Lower leg skin (tissue), 4 donors: Measurements from ENCODE around the gene TFF2. TPM values are rescaled to one million over a fixed set of nuclear protein-coding genes. Genes with fewer than 3 reads are reported as not detected.

Source experiments
- DNase-seq, 2 donors: peaks; one replicate each; pipeline ENCODE4 v3.0.0-alpha.2; 2019; ENCODE audit warnings: low spot score in 2 of 2
- H3K4me3 ChIP-seq: fragments of 200-600 bp; sonication (generic); 2 replicates; pipeline ENCODE4 v1.5.1; 2017; ENCODE audit warnings: mild to moderate bottlenecking, low read depth; ENCODE audit not compliant: poor library complexity, severe bottlenecking
- CTCF ChIP-seq, 3 donors: fragments of 450-650 bp; IDR thresholded peaks; one replicate each; pipeline ENCODE4 v1.5.1; 2016; ENCODE audit warnings: antibody characterized with exemption in 3 of 3, mild to moderate bottlenecking in 3 of 3, moderate library complexity in 2 of 3
- POLR2A ChIP-seq, 2 donors: fragments of 450-650 bp; IDR thresholded peaks; one replicate each; pipeline ENCODE4 v1.6.1; 2016 to 2017; ENCODE audit warnings: antibody characterized with exemption in 2 of 2, mild to moderate bottlenecking in 1 of 2, moderate library complexity in 1 of 2
- WGBS, 2 donors: methylation state at CpG; one replicate each; pipeline ENCODE4 v1.1.5; 2018; 5-methylcytosine and 5-hydroxymethylcytosine counted together
- intact Hi-C: fragments of 100-400 bp; cut with DNase I; formaldehyde crosslinking; loops from one replicate; pipeline ENCODE4 v1.15.0; 2023; ENCODE audit warnings: low total_unique reads
- total RNA-seq, 4 donors: library from RNA; depleted of rRNA; stranded (reverse); fragments of >200 nt; gene quantifications; one replicate each; pipeline ENCODE4 v1.1.0, GENCODE V29; 2016

TFF2 gene
- total RNA-seq, 4 donors from 2014 or later, result not detected

- peak in 1 of 2 donors; percentile 23 for DNase-seq
- WGBS, 2 donors, result 91 to 100% methylated on average over 2 of the region's 2 CpGs
- H3K4me3 ChIP-seq, result no peak overlapping the region
- TF ChIP-seq POLR2A (IDR thresholded peaks at IDR 0.05) (no peak), CTCF (IDR thresholded peaks at IDR 0.05) (no peak)
- intact Hi-C loops, result no loop called here
These were observed 2.0 kb downstream of the TFF2 start for GRCh38 chr21:42348762-42349161.

GRCh38 chr21:42347601-42348327, 3.0 kb downstream of the TFF2 start:
- WGBS, 2 donors, result 86 to 90% methylated on average over 24 to 30 of the region's 30 CpGs
- H3K4me3 ChIP-seq, result no peak overlapping the region
- no peak for TF ChIP-seq CTCF (IDR thresholded peaks at IDR 0.05)
- TF ChIP-seq POLR2A (IDR thresholded peaks at IDR 0.05), result no peak
- peak in 1 of 2 donors; percentile 77 for DNase-seq
- intact Hi-C loops, result no loop called here

- 81 to 82% methylated on average over 30 of the region's 30 CpGs for WGBS, 2 donors
- no peak overlapping the region for H3K4me3 ChIP-seq
- intact Hi-C loops, result no loop called here
- TF ChIP-seq POLR2A (IDR thresholded peaks at IDR 0.05), result no peak
- TF ChIP-seq CTCF (IDR thresholded peaks at IDR 0.05), result no peak
- DNase-seq, result peak in 1 of 2 donors; percentile 75
These were observed 3.8 kb downstream of the TFF2 start for GRCh38 chr21:42346866-42347600.

- TF ChIP-seq POLR2A (IDR thresholded peaks at IDR 0.05), result no peak
- no peak for TF ChIP-seq CTCF (IDR thresholded peaks at IDR 0.05)
- peak in 1 of 2 donors; percentile 66 for DNase-seq
- 91% methylated on average over 9 of the region's 9 CpGs for WGBS, 2 donors
- H3K4me3 ChIP-seq, result no peak overlapping the region
- intact Hi-C loops, result no loop called here
These were observed 4.4 kb downstream of the TFF2 start for GRCh38 chr21:42346441-42346840.

- intact Hi-C loops, result no loop called here
- DNase-seq, result no peak
- no peak for TF ChIP-seq CTCF (IDR thresholded peaks at IDR 0.05)
- no peak for TF ChIP-seq POLR2A (IDR thresholded peaks at IDR 0.05)
- WGBS, 2 donors, result 68 to 74% methylated on average over 4 of the region's 4 CpGs
- H3K4me3 ChIP-seq, result no peak overlapping the region
These were observed 6.2 kb downstream of the TFF2 start for GRCh38 chr21:42344631-42345030.
